Neural progenitor cell (in vitro differentiated cells): Measurements from ENCODE around the gene SPATA19. TPM values are rescaled to one million over a fixed set of nuclear protein-coding genes. Genes with fewer than 3 reads are reported as not detected.

ENCODE experiments used
- DNase-seq: peaks from one replicate; pipeline ENCODE4 v3.0.0-alpha.2; 2016; ENCODE audit warnings: low spot score
- H2AFZ ChIP-seq: fragments of 200-600 bp; sonication (generic); replicated peaks from 2 replicates; pipeline ENCODE4 v1.6.1; 2016; ENCODE audit warnings: antibody characterized with exemption
- H3F3A ChIP-seq: fragments of 200-600 bp; sonication (generic); 2 replicates; pipeline ENCODE4 v1.6.1; 2016; ENCODE audit warnings: antibody characterized with exemption, low read depth
- H3K27ac ChIP-seq: fragments of 200-600 bp; sonication (generic); 2 replicates; pipeline ENCODE4 v1.5.1; 2016; ENCODE audit warnings: mild to moderate bottlenecking
- H3K27me3 ChIP-seq: fragments of 200-600 bp; sonication (generic); 2 replicates; pipeline ENCODE4 v1.6.1; 2016; ENCODE audit warnings: mild to moderate bottlenecking, moderate library complexity
- H3K36me3 ChIP-seq: fragments of 200-600 bp; sonication (generic); 2 replicates; pipeline ENCODE4 v1.5.1; 2016
- H3K4me1 ChIP-seq: fragments of 200-600 bp; sonication (generic); 2 replicates; pipeline ENCODE4 v1.6.1; 2016; ENCODE audit warnings: mixed run types
- H3K4me2 ChIP-seq: fragments of 200-600 bp; sonication (generic); 2 replicates; pipeline ENCODE4 v1.6.1; 2016
- H3K4me3 ChIP-seq: fragments of 200-600 bp; sonication (generic); 2 replicates; pipeline ENCODE4 v1.5.1; 2016
- H3K79me2 ChIP-seq: fragments of 200-600 bp; sonication (generic); 2 replicates; pipeline ENCODE4 v1.6.1; 2016; ENCODE audit warnings: low read depth
- H3K9ac ChIP-seq: fragments of 200-600 bp; sonication (generic); 2 replicates; pipeline ENCODE4 v1.6.1; 2016
- H3K9me3 ChIP-seq: fragments of 200-600 bp; sonication (generic); 2 replicates; pipeline ENCODE4 v1.5.1; 2016; ENCODE audit warnings: low read depth
- H4K20me1 ChIP-seq: fragments of 200-600 bp; sonication (generic); 2 replicates; pipeline ENCODE4 v1.6.1; 2016; ENCODE audit warnings: low read depth
- H3K27ac Mint-ChIP-seq: 3 replicates; pipeline ENCODE4 v1.8.0; 2021; ENCODE audit warnings: mixed read lengths
- H3K27me3 Mint-ChIP-seq: 2 replicates; pipeline ENCODE4 v1.8.0; 2022; ENCODE audit warnings: low read depth, mild to moderate bottlenecking, inconsistent platforms, moderate library complexity, mixed read lengths; ENCODE audit not compliant: insufficient read depth
- H3K36me3 Mint-ChIP-seq: 3 replicates; pipeline ENCODE4 v1.8.0; 2021; ENCODE audit warnings: mixed read lengths
- H3K4me1 Mint-ChIP-seq: 3 replicates; pipeline ENCODE4 v1.8.0; 2021; ENCODE audit warnings: mixed read lengths
- H3K4me3 Mint-ChIP-seq: 3 replicates; pipeline ENCODE4 v1.8.0; 2021; ENCODE audit warnings: mild to moderate bottlenecking, moderate library complexity, mixed read lengths
- H3K9me3 Mint-ChIP-seq: 3 replicates; pipeline ENCODE4 v1.8.0; 2020; ENCODE audit warnings: mixed read lengths
- CTCF ChIP-seq: fragments of 200-600 bp; sonication (generic); IDR thresholded peaks from 2 replicates; pipeline ENCODE4 v1.5.1; 2017; ENCODE audit warnings: antibody characterized with exemption, mild to moderate bottlenecking
- EZH2 ChIP-seq: fragments of 200-600 bp; sonication (generic); IDR thresholded peaks from 2 replicates; pipeline ENCODE4 v1.6.1; 2017; ENCODE audit warnings: antibody characterized with exemption, mild to moderate bottlenecking, moderate library complexity
- EZH2phosphoT487 ChIP-seq: fragments of 200-600 bp; sonication (generic); IDR thresholded peaks from 2 replicates; pipeline ENCODE4 v1.6.1; 2017; ENCODE audit warnings: antibody characterized with exemption
- total RNA-seq: library from RNA; depleted of rRNA; stranded (reverse); fragments of >200 nt; gene quantifications from 2 replicates; pipeline ENCODE4 v1.2.3, GENCODE V29; 2015; ENCODE audit warnings: low replicate concordance

SPATA19 gene
- total RNA-seq, 1 donor from 2014 or later, result not detected

- no peak overlapping the region for H3K27ac ChIP-seq
- no peaks in the 10 kb centered on the region for H4K20me1 ChIP-seq
These were observed 51.9 kb downstream of the SPATA19 start for GRCh38 chr11:133793271-133794035.

GRCh38 chr11:133790995-133791394 is 54.3 kb downstream of the SPATA19 start:
- no peak overlapping the region for H3K4me3 Mint-ChIP-seq
- Histone ChIP-seq H4K20me1 (no peaks in the 10 kb centered on the region), H3K79me2 (no peaks in the 10 kb centered on the region), H3K4me2 (no peak overlapping the region), H3K27ac (no peak overlapping the region), H2AFZ (no peak overlapping the region), H3K36me3 (no peaks in the 10 kb centered on the region), H3K4me1 (no peaks in the 10 kb centered on the region), H3K27me3 (peaks cover 30% of the 10 kb centered on the region), H3F3A (no peaks in the 10 kb centered on the region), H3K4me3 (no peak overlapping the region), H3K9me3 (no peaks in the 10 kb centered on the region), H3K9ac (no peak overlapping the region)
- H3K27me3 Mint-ChIP-seq, result peaks cover 2% of the 10 kb centered on the region
- H3K36me3 Mint-ChIP-seq, result no peaks in the 10 kb centered on the region
- H3K4me1 Mint-ChIP-seq, result peaks cover under 1% of the 10 kb centered on the region
- no peak overlapping the region for H3K27ac Mint-ChIP-seq
- TF ChIP-seq CTCF (no peak), EZH2 (no peak), EZH2phosphoT487 (no peak)
- no peak for DNase-seq
- H3K9me3 Mint-ChIP-seq, result peaks cover 17% of the 10 kb centered on the region

More at GRCh38 chr11:133793271-133794035, 51.9 kb downstream of the SPATA19 start:
- no peak for DNase-seq
- Mint-ChIP-seq H3K4me3 (no peak overlapping the region), H3K27ac (no peak overlapping the region), H3K4me1 (no peaks in the 10 kb centered on the region), H3K36me3 (no peaks in the 10 kb centered on the region), H3K27me3 (peaks cover 2% of the 10 kb centered on the region), H3K9me3 (peaks cover 17% of the 10 kb centered on the region)
- Histone ChIP-seq H3K36me3 (no peaks in the 10 kb centered on the region), H3K9me3 (no peaks in the 10 kb centered on the region), H3K27me3 (peaks cover 7% of the 10 kb centered on the region), H3K79me2 (no peaks in the 10 kb centered on the region), H2AFZ (no peak overlapping the region), H3K4me1 (no peaks in the 10 kb centered on the region), H3K4me2 (no peak overlapping the region), H3K4me3 (no peak overlapping the region), H3K9ac (no peak overlapping the region), H3F3A (no peaks in the 10 kb centered on the region)
- no peak for TF ChIP-seq EZH2phosphoT487
- no peak for TF ChIP-seq CTCF
- no peak for TF ChIP-seq EZH2

Other genes with a start within 250 kb of the SPATA19 start
- 1.3 and 5.4 TPM in 2 replicates for gene IGSF9B, start 111.5 kb upstream of the SPATA19 start, total RNA-seq
- 65.9 and 68.1 TPM in 2 replicates for gene JAM3, start 223.6 kb upstream of the SPATA19 start, total RNA-seq